Subcutaneous abdominal adipose tissue (tissue), 5 donors: ENCODE measurements around the gene BORCS8.
"Not testable (repeated sequence)": the region's sequence is repeated elsewhere in the genome, so short reads cannot be mapped to it uniquely, and the experiment has no call there.

Experiments
- H3K27ac ChIP-seq: one replicate; pipeline ENCODE4 v1.7.0; 2013; ENCODE audit warnings: low read depth, mild to moderate bottlenecking, inconsistent platforms, low read length, moderate library complexity
- H3K27me3 ChIP-seq, 5 donors: one replicate each; pipeline ENCODE4 v1.7.0; 2013; ENCODE audit warnings: low read length in 5 of 5, inconsistent platforms in 1 of 5; ENCODE audit not compliant: control insufficient read depth in 5 of 5, insufficient read depth in 4 of 5
- H3K36me3 ChIP-seq, 5 donors: one replicate each; pipeline ENCODE4 v1.7.0; 2013; ENCODE audit warnings: low read length in 5 of 5; ENCODE audit not compliant: control insufficient read depth in 5 of 5, insufficient read depth in 5 of 5
- H3K4me1 ChIP-seq, 5 donors: one replicate each; pipeline ENCODE4 v1.7.0; 2013; ENCODE audit warnings: low read length in 5 of 5, mild to moderate bottlenecking in 3 of 5, moderate library complexity in 1 of 5; ENCODE audit not compliant: control insufficient read depth in 5 of 5, insufficient read depth in 5 of 5
- H3K4me3 ChIP-seq, 5 donors: one replicate each; pipeline ENCODE4 v1.7.0; 2013; ENCODE audit warnings: low read length in 5 of 5, low read depth in 1 of 5
- H3K9ac ChIP-seq, 5 donors: one replicate each; pipeline ENCODE4 v1.7.0; 2013; ENCODE audit warnings: low read length in 5 of 5, mild to moderate bottlenecking in 4 of 5, moderate library complexity in 3 of 5
- H3K9me3 ChIP-seq, 5 donors: one replicate each; pipeline ENCODE4 v1.7.0; 2013; ENCODE audit warnings: low read length in 5 of 5; ENCODE audit not compliant: control insufficient read depth in 5 of 5
- donor health status: healthy.
- donor health status: healthy.
- donor health status: healthy.
- donor health status: healthy.
- donor health status: healthy.

Gene BORCS8

GRCh38 chr19:19142347-19142746 is 49.6 kb downstream of the BORCS8 start:
- Histone ChIP-seq H3K9ac (no peak overlapping the region), H3K36me3 (peaks cover 0 to 10% (median 9%) of the 10 kb centered on the region in 5 donors), H3K27ac (no peak overlapping the region), H3K4me3 (no peak overlapping the region), H3K4me1 (peaks cover 0 to 14% (median 10%) of the 10 kb centered on the region in 5 donors), H3K9me3 (no peaks in the 10 kb centered on the region), H3K27me3 (no peaks in the 10 kb centered on the region)

GRCh38 chr19:19140476-19140875 is 51.5 kb downstream of the BORCS8 start:
- H3K27me3 ChIP-seq, result no peaks in the 10 kb centered on the region
- no peaks in the 10 kb centered on the region for H3K36me3 ChIP-seq
- H3K9ac ChIP-seq, result no peak overlapping the region
- H3K9me3 ChIP-seq, result no peaks in the 10 kb centered on the region
- no peak overlapping the region for H3K27ac ChIP-seq
- H3K4me1 ChIP-seq, result peaks cover 0 to 15% (median 13%) of the 10 kb centered on the region in 5 donors
- H3K4me3 ChIP-seq, result no peak overlapping the region

- no peak overlapping the region for H3K9ac ChIP-seq
- H3K27ac ChIP-seq, result no peak overlapping the region
- peaks cover 0 to 16% (median 13%) of the 10 kb centered on the region in 5 donors for H3K4me1 ChIP-seq
- H3K4me3 ChIP-seq, result no peak overlapping the region
- H3K9me3 ChIP-seq, result no peaks in the 10 kb centered on the region
- no peaks in the 10 kb centered on the region for H3K27me3 ChIP-seq
- no peaks in the 10 kb centered on the region for H3K36me3 ChIP-seq
These were observed 52.1 kb downstream of the BORCS8 start for GRCh38 chr19:19139876-19140229.

- H3K27me3 ChIP-seq, result no peaks in the 10 kb centered on the region
- peak within 1 kb of the TSS; percentile 79 to 94 (median 92) for H3K4me3 ChIP-seq
- no peaks in the 10 kb centered on the region for H3K36me3 ChIP-seq
- H3K9me3 ChIP-seq, result no peaks in the 10 kb centered on the region
- H3K27ac ChIP-seq, result peak within 1 kb of the TSS; percentile 54
- peaks cover 0 to 20% (median 17%) of the 10 kb centered on the region in 5 donors for H3K4me1 ChIP-seq
- peak within 1 kb of the TSS; percentile 87 to 100 (median 97) for H3K9ac ChIP-seq
These were observed 53.6 kb downstream of the BORCS8 start, which contains the start of gene TMEM161A for GRCh38 chr19:19138109-19138981. Gene TMEM161A (minus strand): TSS chr19:19138478. CDS start chr19:19138428, 50 bp downstream.

- peaks cover 0 to 3% (median 0%) of the 10 kb centered on the region in 5 donors for H3K36me3 ChIP-seq
These were observed 54.3 kb downstream of the BORCS8 start for GRCh38 chr19:19137556-19138108.

GRCh38 chr19:19135713-19136112 is 56.2 kb downstream of the BORCS8 start:
- not testable (repeated sequence) for H3K9ac ChIP-seq, H3K4me3 ChIP-seq, H3K27ac ChIP-seq, H3K27me3 ChIP-seq
- H3K9me3 ChIP-seq, result peaks cover 0 to 13% (median 11%) of the 10 kb centered on the region in 5 donors
- peaks cover 0 to 10% (median 0%) of the 10 kb centered on the region in 5 donors for H3K36me3 ChIP-seq
- peaks cover 0 to 20% (median 17%) of the 10 kb centered on the region in 5 donors for H3K4me1 ChIP-seq

More at GRCh38 chr19:19137556-19138108, 54.3 kb downstream of the BORCS8 start:
- Histone ChIP-seq H3K27me3 (no peaks in the 10 kb centered on the region), H3K9me3 (peaks cover 0 to 4% (median 3%) of the 10 kb centered on the region in 5 donors), H3K27ac (peak overlapping the region; percentile 54), H3K4me1 (peaks cover 0 to 20% (median 17%) of the 10 kb centered on the region in 5 donors), H3K9ac (peak overlapping the region; percentile 87 to 100 (median 97)), H3K4me3 (peak overlapping the region; percentile 79 to 94 (median 92))

GRCh38 chr19:19134687-19135158 is 57.2 kb downstream of the BORCS8 start:
- Histone ChIP-seq H3K9ac (peak overlapping the region in 1 of 5 donors; percentile 25), H3K36me3 (peaks cover 0 to 15% (median 0%) of the 10 kb centered on the region in 5 donors), H3K4me1 (peaks cover 0 to 20% (median 17%) of the 10 kb centered on the region in 5 donors), H3K27ac (no peak overlapping the region), H3K9me3 (peaks cover 0 to 13% (median 11%) of the 10 kb centered on the region in 5 donors), H3K4me3 (no peak overlapping the region), H3K27me3 (no peaks in the 10 kb centered on the region)

- no peak overlapping the region for H3K27ac ChIP-seq
- H3K9ac ChIP-seq, result no peak overlapping the region
- peaks cover 0 to 13% (median 11%) of the 10 kb centered on the region in 5 donors for H3K9me3 ChIP-seq
These were observed 58.0 kb downstream of the BORCS8 start for GRCh38 chr19:19133985-19134384.

GRCh38 chr19:19132912-19133311 is 59.0 kb downstream of the BORCS8 start:
- H3K27ac ChIP-seq, result no peak overlapping the region
- H3K4me3 ChIP-seq, result no peak overlapping the region
- no peak overlapping the region for H3K9ac ChIP-seq
- H3K36me3 ChIP-seq, result peaks cover 0 to 16% (median 0%) of the 10 kb centered on the region in 5 donors
- no peaks in the 10 kb centered on the region for H3K27me3 ChIP-seq
- peaks cover 0 to 16% (median 14%) of the 10 kb centered on the region in 5 donors for H3K4me1 ChIP-seq
- peaks cover 0 to 13% (median 11%) of the 10 kb centered on the region in 5 donors for H3K9me3 ChIP-seq

More at GRCh38 chr19:19133985-19134384, 58.0 kb downstream of the BORCS8 start:
- H3K27me3 ChIP-seq, result no peaks in the 10 kb centered on the region
- H3K4me3 ChIP-seq, result no peak overlapping the region
- H3K4me1 ChIP-seq, result peaks cover 0 to 20% (median 17%) of the 10 kb centered on the region in 5 donors
- H3K36me3 ChIP-seq, result peaks cover 0 to 15% (median 0%) of the 10 kb centered on the region in 5 donors
